Cardiac muscle cell (in vitro differentiated cells and primary cell): Measurements from ENCODE around the gene SERTAD1. TPM values are rescaled to one million over a fixed set of nuclear protein-coding genes. Genes with fewer than 3 reads are reported as not detected.
"Not testable (repeated sequence)": the region's sequence is repeated elsewhere in the genome, so short reads cannot be mapped to it uniquely, and the experiment has no call there.

Experiments used
- DNase-seq, 2 donors: peaks; one replicate each; pipeline versions ENCODE4 v3.0.0 to v3.0.0-alpha.2; 2010 to 2017; ENCODE audit warnings: low read depth in 1 of 2, low spot score in 1 of 2
- H3K27ac ChIP-seq: fragments of 200-600 bp; sonication (generic); 2 replicates; pipeline ENCODE4 v1.5.1; 2016
- H3K27me3 ChIP-seq: fragments of 200-600 bp; sonication (generic); 2 replicates; pipeline ENCODE4 v1.6.0; 2016; ENCODE audit warnings: control low read depth
- H3K36me3 ChIP-seq: fragments of 200-600 bp; sonication (generic); 2 replicates; pipeline ENCODE4 v1.5.1; 2016; ENCODE audit warnings: control low read depth
- H3K4me1 ChIP-seq: fragments of 200-600 bp; sonication (generic); 2 replicates; pipeline ENCODE4 v1.8.1; 2017; ENCODE audit warnings: low read depth, mild to moderate bottlenecking, mixed run types
- H3K4me3 ChIP-seq: fragments of 200-600 bp; sonication (generic); 2 replicates; pipeline ENCODE4 v1.5.1; 2016; ENCODE audit warnings: mild to moderate bottlenecking
- H3K9me3 ChIP-seq: fragments of 200-600 bp; sonication (generic); 2 replicates; pipeline ENCODE4 v1.5.1; 2017; ENCODE audit warnings: low read depth, mild to moderate bottlenecking, control low read depth
- CTCF ChIP-seq: IDR thresholded peaks from 2 replicates; pipeline ENCODE4 v1.5.1; 2012; ENCODE audit warnings: low read depth, mild to moderate bottlenecking, low read length
- polyA plus RNA-seq: library from polyadenylated mRNA; unstranded; fragments of >200 nt; fragmentation: Nextera tagmentation; extraction: Ambion mirVana; gene quantifications from 2 replicates; pipeline ENCODE4 v1.2.1, GENCODE V29; 2016
- total RNA-seq: library from RNA; depleted of rRNA; stranded (reverse); fragments of >200 nt; gene quantifications from 2 replicates; pipeline ENCODE4 v1.2.3, GENCODE V29; 2016

The SERTAD1 gene
- total and polyA plus RNA-seq, 2 experiments from 2014 or later: 18.8 to 19.5 TPM

GRCh38 chr19:40457048-40457447 is 31.3 kb upstream of the SERTAD1 start:
- Histone ChIP-seq H3K36me3 (no peaks in the 10 kb centered on the region), H3K9me3 (no peaks in the 10 kb centered on the region), H3K4me3 (no peak overlapping the region), H3K27ac (no peak overlapping the region), H3K27me3 (no peaks in the 10 kb centered on the region), H3K4me1 (no peaks in the 10 kb centered on the region)
- TF ChIP-seq CTCF: no peak
- no peak for DNase-seq

DNA sequence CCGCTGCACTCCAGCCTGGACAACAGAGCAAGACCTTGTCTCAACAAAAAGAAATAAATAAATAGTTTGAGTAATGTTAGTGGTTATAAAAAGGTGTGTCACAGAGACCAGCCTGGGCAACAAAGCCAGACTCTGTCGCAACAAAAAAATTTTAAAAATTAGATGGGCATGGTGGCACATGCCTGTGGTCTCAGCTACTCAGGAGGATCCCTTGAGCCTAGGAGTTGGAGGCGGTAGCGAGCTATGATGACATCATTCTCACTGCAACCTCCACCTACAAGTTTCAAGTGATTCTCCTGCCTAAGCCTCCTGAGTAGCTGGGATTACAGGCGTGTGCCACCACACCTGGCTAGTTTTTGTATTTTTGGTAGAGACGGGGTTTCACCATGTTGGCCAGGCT is 28.2 kb upstream of the SERTAD1 start:
- not testable (repeated sequence) for H3K4me3 ChIP-seq, H3K27ac ChIP-seq, DNase-seq, H3K9me3 ChIP-seq, H3K4me1 ChIP-seq, H3K36me3 ChIP-seq, H3K27me3 ChIP-seq

DNA sequence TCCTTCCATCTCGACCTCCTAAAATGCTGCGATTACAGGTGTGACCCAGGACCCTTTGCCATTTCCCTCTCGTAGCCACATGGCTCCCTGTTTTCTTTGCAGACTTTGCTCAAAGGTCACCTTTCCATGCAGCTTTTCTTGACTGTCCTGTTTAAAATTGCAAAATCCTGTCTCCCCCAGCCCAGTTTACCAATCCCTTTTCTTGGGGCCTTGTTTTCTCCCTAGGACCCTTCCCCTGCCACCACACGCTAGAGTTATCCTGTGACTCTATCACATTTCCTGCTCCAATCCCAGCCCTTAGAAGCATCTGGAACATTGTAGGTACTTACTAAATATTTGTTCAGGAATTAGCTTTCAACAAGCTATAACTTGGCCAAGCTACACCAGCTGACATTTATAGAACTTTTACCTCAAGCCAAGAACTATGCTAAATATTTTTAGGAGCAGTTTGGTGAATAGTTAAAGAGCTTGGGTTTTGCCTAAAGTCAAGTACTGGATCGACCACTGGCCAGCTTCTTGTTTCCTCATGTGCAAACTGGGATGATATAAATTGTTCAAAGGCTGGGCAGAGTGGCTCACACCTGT is 27.5 kb upstream of the SERTAD1 start:
- Histone ChIP-seq H3K36me3 (no peaks in the 10 kb centered on the region), H3K4me3 (no peak overlapping the region), H3K27ac (no peak overlapping the region), H3K4me1 (no peaks in the 10 kb centered on the region), H3K27me3 (no peaks in the 10 kb centered on the region), H3K9me3 (no peaks in the 10 kb centered on the region)
- no peak for TF ChIP-seq CTCF
- DNase-seq: no peak

GRCh38 chr19:40452016-40452415 is 26.2 kb upstream of the SERTAD1 start:
- DNase-seq: no peak
- Histone ChIP-seq H3K36me3 (no peaks in the 10 kb centered on the region), H3K27me3 (no peaks in the 10 kb centered on the region), H3K27ac (no peak overlapping the region), H3K4me1 (no peaks in the 10 kb centered on the region), H3K9me3 (no peaks in the 10 kb centered on the region), H3K4me3 (no peak overlapping the region)
- TF ChIP-seq CTCF: no peak

DNA sequence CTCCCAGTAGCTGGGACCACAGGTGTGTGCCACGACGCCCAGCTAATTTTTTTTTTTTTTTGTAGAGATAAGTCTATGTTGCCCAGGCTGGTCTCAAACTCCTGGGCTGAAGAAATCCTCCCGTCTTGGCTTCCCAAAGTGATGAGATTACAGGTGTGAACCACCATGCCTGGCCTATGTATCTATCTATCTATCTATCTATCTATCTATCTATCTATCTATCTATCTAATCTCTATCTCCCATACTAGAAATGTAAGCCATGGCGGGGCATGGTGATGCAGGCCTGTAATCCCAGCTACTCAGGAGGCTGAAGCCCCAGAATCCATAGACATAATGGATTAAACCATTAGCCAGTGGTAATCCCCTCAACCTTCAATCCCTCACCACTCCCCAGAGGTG is 24.9 kb upstream of the SERTAD1 start:
- Histone ChIP-seq H3K4me3 (no peak overlapping the region), H3K36me3 (no peaks in the 10 kb centered on the region), H3K27me3 (no peaks in the 10 kb centered on the region), H3K27ac (no peak overlapping the region), H3K4me1 (no peaks in the 10 kb centered on the region), H3K9me3 (no peaks in the 10 kb centered on the region)
- no peak for DNase-seq
- TF ChIP-seq CTCF: no peak

DNA sequence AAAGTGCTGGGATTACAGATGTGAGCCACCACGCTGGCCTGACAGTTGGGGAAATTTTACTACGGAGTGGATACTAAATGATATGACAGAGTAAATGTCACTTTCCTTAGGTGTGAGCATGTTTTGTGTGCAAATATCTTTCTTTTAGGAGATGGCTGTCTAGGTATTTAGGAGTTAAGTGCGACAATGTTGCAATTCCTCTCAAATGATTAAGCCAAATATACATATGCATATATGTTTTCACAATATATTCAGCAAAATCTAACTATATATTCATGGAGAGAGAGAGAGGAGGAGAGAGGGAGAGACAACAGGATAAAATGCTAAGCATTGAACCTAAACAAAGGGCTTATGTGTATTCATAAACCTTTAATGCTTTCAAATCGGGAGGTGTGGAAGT is 23.7 kb upstream of the SERTAD1 start:
- no peak for TF ChIP-seq CTCF
- no peaks in the 10 kb centered on the region for H3K36me3 ChIP-seq
- no peaks in the 10 kb centered on the region for H3K4me1 ChIP-seq
- no peak for DNase-seq
- H3K9me3 ChIP-seq: no peaks in the 10 kb centered on the region
- no peak overlapping the region for H3K4me3 ChIP-seq
- no peak overlapping the region for H3K27ac ChIP-seq
- H3K27me3 ChIP-seq: no peaks in the 10 kb centered on the region
